Activated naive CD4-positive, alpha-beta T cell treated with anti-CD3 and anti-CD28 coated beads, Interleukin-2, amount 50 U/mL, for 16 hours (primary cell): ENCODE data around the gene EMP2.

Source experiments
- DNase-seq: peaks from one replicate; pipeline ENCODE4 v3.0.0-alpha.2; 2020

EMP2 gene

DNA sequence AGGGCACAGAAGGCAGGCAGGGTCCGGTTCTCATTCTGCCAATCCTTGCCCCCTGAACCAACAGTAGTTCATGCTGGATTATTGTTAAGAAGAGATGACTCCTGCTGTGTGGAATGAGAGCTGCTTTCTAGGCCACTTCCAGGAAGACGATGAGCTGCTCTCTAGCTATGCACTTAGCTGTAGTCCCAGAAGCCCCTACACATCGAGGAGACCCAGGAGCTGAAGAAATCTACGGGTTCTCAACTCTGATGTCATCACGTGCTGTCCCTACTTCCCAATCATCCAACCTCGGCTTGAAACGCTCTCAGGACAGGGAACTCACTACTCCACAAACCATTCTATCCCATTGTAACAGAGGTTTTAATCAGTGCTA, 29.0 kb upstream of the EMP2 start:
- DNase-seq = no peak

DNA sequence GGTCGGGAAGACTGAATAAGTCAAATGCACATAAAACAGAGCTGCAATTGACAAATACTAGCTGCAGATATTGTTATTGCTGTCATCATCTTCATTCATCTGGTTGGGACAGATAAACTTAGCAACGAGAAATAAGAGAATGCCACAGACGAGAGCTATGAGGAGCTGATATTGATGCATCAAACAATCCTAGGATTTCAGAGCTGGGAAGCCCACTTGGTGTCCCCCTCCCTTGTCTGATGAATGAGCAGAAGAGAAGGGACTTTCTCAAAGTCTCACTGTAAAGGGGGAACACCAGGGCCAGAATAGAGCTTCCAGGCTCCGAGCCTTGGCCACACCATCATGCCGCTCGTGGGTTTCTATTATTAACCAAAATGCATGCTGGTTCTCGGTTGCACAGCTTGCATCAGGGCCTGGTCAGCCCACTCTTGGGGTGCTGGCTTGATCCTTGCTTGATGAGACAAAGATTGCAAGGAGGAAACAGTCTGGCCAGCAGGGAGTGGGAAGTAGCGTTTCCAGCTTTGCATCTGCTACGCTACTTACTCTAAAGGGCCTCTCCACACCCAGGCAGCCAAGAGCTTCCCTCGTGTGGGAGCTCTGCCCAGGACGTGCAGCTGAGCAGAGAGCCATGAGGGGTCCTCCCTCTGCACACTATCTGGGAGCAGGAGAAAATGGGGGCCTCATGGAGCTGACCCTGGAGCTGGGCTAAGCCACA, 28.4 kb upstream of the EMP2 start:
- no peak for DNase-seq

GRCh38 chr16:10607157-10607556, 26.8 kb upstream of the EMP2 start:
- DNase-seq = no peak

DNA sequence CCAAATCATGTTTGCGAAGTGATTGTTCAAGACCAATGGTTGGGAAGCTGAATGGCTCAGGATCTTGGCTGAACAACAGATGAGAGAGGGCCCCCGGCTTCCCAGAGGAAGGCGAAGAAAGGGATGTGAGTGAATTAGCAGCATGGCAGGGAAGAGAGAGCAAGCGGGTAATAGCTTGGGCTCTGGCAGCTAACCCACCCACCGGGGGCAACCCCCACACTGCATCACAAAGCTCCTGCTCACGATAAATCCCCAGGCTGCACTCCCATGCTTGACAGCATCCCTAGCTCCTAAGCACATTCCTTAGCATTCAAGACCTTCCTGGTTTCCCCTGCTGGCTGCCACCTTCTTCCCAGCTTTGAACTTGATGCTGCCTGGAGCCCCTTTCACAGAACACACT, 26.2 kb upstream of the EMP2 start:
- DNase-seq = no peak

DNA sequence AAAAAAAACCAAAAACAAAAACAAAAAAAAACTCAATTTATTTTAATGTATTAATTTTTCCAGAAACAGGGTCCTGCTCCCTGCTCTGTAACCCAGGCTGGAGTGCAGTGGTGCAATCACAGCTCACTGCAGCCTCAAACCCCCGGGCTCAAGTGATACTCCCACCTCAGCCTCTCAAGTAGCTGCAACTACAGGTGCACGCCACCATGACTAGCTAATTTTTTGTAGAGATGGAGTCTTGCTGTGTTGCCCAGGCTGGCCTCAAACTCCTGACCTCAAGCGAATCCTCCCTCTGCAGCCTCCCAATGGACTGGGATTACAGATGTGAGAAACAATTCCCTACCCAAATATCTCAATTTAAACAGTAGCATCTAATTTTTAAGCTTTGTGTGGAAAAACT, 25.2 kb upstream of the EMP2 start:
- no peak for DNase-seq

DNA sequence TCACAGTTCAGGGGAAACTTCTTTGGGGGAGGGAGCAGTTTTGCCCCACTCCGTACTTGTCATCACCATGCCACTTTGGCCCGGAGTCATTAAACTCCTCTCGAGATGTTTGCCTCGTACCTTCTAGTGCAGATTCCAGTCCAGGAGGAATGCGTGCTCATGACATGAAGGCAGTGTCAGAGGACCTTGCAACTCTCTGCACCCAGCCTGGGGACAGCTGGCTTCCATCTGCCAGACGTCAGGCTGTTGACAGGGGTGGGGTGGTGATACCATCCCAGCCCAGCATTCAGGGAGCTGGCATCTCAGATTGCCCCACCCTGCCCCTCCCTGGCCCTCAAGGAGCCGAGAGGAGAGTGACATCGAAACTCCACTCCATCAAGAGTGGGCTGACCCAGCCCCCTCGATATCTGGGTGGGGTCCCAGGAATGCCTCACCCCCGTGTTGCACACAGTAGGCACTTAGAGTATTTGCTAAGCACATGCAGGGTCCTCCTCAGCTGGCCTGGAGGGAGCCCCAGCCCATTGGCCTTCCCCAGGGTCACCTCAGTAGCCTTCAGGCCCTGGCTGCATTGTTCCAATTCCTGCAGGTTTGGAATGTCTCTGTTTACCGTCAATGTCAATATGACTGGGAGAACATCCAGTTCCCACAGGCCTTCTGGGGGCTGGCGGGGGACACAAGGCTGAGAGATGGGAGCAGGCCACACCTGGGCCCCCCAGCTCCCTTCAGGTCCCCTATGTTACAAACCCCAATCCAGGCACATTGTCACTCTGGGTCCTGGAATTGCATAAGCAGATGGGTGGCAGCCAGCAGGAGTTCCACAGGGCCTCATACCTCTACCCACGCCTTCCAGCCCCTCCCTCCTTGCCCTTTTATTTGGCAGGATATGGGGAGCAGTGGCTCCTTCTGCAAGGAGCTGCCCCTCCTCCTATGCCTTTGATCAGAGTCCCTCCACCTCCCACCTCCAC, 21.3 kb upstream of the EMP2 start:
- no peak for DNase-seq

- DNase-seq = no peak
Measured at GRCh38 chr16:10600782-10601443, 20.5 kb upstream of the EMP2 start.

DNA sequence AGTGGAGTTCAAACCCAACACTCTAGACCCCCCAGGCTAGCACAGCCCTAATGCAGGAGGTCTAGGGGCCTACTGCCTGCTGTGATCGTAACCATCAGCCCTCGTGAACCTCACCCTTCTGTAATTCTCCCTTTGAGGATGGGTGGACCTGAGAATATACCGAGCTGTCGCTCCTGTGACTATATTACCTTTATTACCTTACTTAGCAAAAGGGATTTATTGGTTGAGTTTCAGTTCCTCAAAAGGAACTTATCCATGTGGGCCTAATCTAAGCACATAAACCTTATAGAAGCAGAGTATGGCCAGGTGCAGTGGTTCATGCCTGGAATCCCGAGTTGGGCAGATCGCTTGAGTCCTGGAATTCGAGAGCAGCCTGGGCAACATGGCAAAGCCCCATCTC, 19.2 kb upstream of the EMP2 start:
- no peak for DNase-seq

GRCh38 chr16:10598157-10598556, 17.8 kb upstream of the EMP2 start:
- DNase-seq = no peak

- no peak for DNase-seq
Measured at GRCh38 chr16:10597187-10597601, 16.8 kb upstream of the EMP2 start.

DNA sequence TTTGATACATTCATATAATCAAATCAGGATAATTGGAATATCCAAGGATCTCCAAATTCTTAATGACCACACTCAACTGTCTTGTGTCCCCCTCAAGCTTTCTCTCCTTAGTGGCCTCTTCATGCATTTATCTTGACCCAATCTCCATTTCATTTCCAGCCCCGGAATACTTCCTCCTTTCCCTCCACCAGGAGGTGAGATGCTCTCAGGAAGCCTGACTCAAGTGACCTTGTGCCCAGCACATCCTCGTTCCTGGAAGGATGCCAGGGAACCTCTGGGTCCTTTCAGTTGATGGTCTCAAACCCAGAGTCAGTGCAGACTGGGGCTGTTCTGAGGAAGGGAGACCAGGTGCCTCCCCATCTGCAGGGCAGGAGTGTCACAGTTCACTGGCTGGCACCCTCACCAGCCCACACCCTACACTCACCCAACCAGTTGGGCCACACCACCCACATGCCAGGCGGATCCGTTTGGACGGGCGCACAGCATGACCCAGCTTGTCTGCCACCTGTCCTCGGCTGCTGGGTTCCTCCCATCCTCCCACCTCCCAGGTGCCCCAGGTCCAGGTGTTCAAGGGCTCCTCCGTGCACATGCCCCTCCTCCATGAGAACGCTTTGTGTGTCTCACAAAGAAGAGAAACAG, 14.0 kb upstream of the EMP2 start:
- no peak for DNase-seq

DNA sequence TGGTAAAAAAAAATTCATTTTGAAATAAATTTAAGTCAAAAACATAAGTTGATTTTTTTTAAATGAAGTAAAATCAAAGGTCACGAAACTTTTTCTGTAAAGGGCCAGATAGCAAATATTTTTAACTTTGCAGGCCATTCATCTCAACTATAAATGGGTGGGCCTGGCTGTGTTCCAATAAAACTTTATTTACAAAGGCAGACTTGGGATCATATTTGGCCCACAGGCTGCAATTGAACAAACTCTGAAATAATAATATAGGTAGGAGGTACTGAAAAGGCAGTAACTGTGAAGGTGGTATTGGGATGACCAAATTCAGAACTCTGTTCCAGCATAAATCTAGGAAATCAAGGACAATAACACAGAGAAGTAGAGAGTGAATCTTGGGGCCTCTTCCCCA, 12.2 kb upstream of the EMP2 start:
- DNase-seq = no peak

DNA sequence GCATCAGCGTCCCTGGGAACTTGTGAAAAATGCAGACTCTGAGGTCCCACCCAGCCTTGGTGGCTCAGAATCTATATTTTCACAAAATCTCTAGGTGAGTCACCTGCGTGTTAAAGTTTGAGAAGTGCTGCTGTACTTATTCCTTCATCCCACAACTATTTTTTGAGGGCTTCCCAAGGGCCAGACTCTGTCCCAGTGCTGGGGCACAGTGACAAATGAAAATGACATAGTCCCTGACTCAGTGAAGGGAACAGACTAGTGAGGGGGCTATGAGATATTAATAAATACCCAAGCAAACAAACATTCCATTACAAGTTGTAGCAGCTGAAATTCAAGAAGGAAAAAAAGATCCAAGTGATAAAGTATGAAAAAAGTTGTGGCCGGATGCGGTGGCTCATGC, 9.9 kb upstream of the EMP2 start:
- no peak for DNase-seq

- no peak for DNase-seq
Measured at GRCh38 chr16:10589109-10589508, 8.7 kb upstream of the EMP2 start.

DNA sequence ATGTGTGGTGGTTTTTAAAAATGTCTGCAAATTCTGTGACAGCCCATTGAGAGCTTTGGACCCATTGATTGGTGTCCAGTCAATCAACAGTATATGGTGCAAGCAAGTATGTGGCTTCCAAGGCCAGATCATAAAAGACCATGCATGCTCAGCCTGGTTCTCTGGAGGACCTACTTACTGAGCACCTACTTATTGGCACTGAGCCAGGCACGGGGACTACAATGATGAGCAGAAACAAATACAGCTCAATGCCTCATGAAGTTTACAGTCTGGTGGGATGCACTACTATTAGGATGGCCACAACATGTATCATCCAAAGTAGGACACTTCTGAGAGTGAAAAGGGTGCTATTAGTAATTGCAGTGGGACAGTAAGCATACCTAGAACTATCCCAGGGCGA, 7.2 kb upstream of the EMP2 start:
- no peak for DNase-seq

DNA sequence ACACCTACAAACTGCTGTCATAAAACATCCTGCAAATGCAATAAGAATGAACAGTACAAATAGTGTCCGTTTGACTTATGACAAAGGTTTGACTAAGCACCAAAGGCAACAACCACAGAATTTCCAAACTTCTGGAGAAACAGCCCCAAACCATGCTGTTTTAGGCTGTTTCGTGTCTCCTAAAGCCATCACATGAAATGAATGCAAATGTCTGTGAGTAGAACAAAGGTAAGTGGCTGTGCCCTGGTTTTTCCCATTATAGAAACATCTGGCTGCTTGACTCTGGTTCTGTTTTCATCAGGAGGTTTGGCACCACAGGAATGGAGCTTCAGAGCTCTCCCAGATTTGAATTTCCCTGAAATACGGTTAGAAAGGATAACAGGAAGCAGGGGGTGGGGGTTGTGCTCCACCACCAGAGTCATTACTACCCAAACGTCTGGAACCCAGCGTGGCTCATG, 4.6 kb upstream of the EMP2 start:
- DNase-seq = no peak

DNA sequence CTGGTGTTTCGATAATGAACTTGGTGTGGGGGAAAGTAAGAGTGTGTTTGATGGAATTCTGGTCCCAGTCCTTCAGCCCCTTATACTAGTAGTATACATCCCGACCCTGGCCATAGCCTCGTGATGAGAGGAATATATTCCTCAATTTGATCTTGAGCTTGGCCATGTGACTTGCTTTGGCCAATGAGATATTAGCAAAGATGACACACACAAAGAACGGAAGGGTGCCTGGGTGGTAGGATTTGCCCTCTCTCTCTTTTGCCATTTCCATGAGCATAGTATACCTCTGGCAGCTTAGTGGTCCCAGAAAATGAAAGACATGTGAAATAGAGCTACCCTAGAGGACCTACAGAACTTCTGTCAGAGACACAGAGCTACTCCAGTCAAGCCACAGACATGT, 2.9 kb upstream of the EMP2 start:
- DNase-seq = no peak

GRCh38 chr16:10581507-10581906, 1.1 kb upstream of the EMP2 start:
- DNase-seq = no peak

- no peak for DNase-seq
Measured at GRCh38 chr16:10580883-10581247, 467 bp upstream of the EMP2 start.

GRCh38 chr16:10579575-10579964, 828 bp downstream of the EMP2 start:
- DNase-seq = no peak

GRCh38 chr16:10578474-10579316, 1.7 kb downstream of the EMP2 start:
- no peak for DNase-seq
